Activated CD4-positive, alpha-beta T cell treated with anti-CD3 and anti-CD28 coated beads, Interleukin-2, amount 10 ng/mL, durations not matched to agents 24 days and 14 days (primary cell): ENCODE results near the gene C22orf42. TPM values are rescaled to one million over a fixed set of nuclear protein-coding genes. Genes with fewer than 3 reads are reported as not detected.
A peak's percentile ranks its signal among the peaks of the same experiment; 100 is the strongest.

Source experiments
- DNase-seq: peaks from one replicate; pipeline ENCODE4 v3.0.0; 2022
- H3K27ac Mint-ChIP-seq: one replicate; pipeline ENCODE4 v1.8.0; 2022; ENCODE audit warnings: mild to moderate bottlenecking, mixed read lengths
- H3K27me3 Mint-ChIP-seq: one replicate; pipeline ENCODE4 v1.8.0; 2022; ENCODE audit warnings: mixed read lengths
- H3K36me3 Mint-ChIP-seq: one replicate; pipeline ENCODE4 v1.8.0; 2022; ENCODE audit warnings: low read depth, mild to moderate bottlenecking, mixed read lengths
- H3K4me1 Mint-ChIP-seq: one replicate; pipeline ENCODE4 v1.8.0; 2021; ENCODE audit warnings: mixed read lengths
- H3K4me3 Mint-ChIP-seq: one replicate; pipeline ENCODE4 v1.8.0; 2022; ENCODE audit warnings: mild to moderate bottlenecking, moderate library complexity, mixed read lengths
- H3K9me3 Mint-ChIP-seq: one replicate; pipeline ENCODE4 v1.8.0; 2021; ENCODE audit warnings: mixed read lengths
- intact Hi-C: fragments of 100-400 bp; cut with micrococcal nuclease; formaldehyde crosslinking; loops from one replicate; pipeline ENCODE4 v1.15.1; 2023
- total RNA-seq: library from RNA; stranded (reverse); gene quantifications from 2 replicates; pipeline ENCODE4 v1.2.3, GENCODE V29; 2022

C22orf42 gene
- not detected in 2 replicates for total RNA-seq

GRCh38 chr22:32158712-32159533 is at the start of gene C22orf42:
Gene C22orf42 (minus strand): TSS chr22:32159303. CDS start chr22:32159215, 88 bp downstream.
- Mint-ChIP-seq H3K4me3 (no peak within 1 kb of the TSS), H3K27me3 (peaks cover 25% of the 10 kb centered on the region), H3K27ac (no peak within 1 kb of the TSS), H3K36me3 (no peaks in the 10 kb centered on the region), H3K9me3 (no peaks in the 10 kb centered on the region), H3K4me1 (no peaks in the 10 kb centered on the region)
- no peak for DNase-seq
- intact Hi-C loops = no loop called here

GRCh38 chr22:32208681-32209080 is 49.6 kb upstream of the C22orf42 start:
- peaks cover 6% of the 10 kb centered on the region for H3K27me3 Mint-ChIP-seq
- H3K4me1 Mint-ChIP-seq = peaks cover 8% of the 10 kb centered on the region
- no peaks in the 10 kb centered on the region for H3K36me3 Mint-ChIP-seq
- intact Hi-C loops = loop anchor here (5.0 kb wide), 2 partner anchors 106 to 264 kb away; partner anchors contain the start of gene FBXO7
- no peak overlapping the region for H3K27ac Mint-ChIP-seq
- H3K9me3 Mint-ChIP-seq = no peaks in the 10 kb centered on the region
- H3K4me3 Mint-ChIP-seq = no peak overlapping the region
- no peak for DNase-seq

- Mint-ChIP-seq H3K4me3 (no peak overlapping the region), H3K36me3 (no peaks in the 10 kb centered on the region), H3K27me3 (peaks cover 12% of the 10 kb centered on the region), H3K4me1 (peaks cover 12% of the 10 kb centered on the region), H3K9me3 (no peaks in the 10 kb centered on the region), H3K27ac (no peak overlapping the region)
- intact Hi-C loops = loop anchor here (2.0 to 5.0 kb wide), 3 partner anchors 106 to 264 kb away; partner anchors contain the start of gene FBXO7
- DNase-seq = peak; percentile 51
Observed at GRCh38 chr22:32207971-32208480, 48.9 kb upstream of the C22orf42 start.

GRCh38 chr22:32206774-32207758 is 48.0 kb upstream of the C22orf42 start:
- Mint-ChIP-seq H3K27ac (peak overlapping the region; percentile 29), H3K27me3 (peaks cover 18% of the 10 kb centered on the region), H3K4me3 (no peak overlapping the region), H3K36me3 (no peaks in the 10 kb centered on the region), H3K9me3 (no peaks in the 10 kb centered on the region), H3K4me1 (peaks cover 15% of the 10 kb centered on the region)
- DNase-seq = peak; percentile 84
- intact Hi-C loops = loop anchor here (2.0 to 5.0 kb wide), 3 partner anchors 105 to 265 kb away; partner anchors contain the start of gene FBXO7

- no peaks in the 10 kb centered on the region for H3K36me3 Mint-ChIP-seq
- intact Hi-C loops = loop anchor here (2.0 to 5.0 kb wide), 3 partner anchors 104 to 266 kb away; partner anchors contain the start of gene FBXO7
- no peak overlapping the region for H3K4me3 Mint-ChIP-seq
- H3K27ac Mint-ChIP-seq = peak overlapping the region; percentile 29
- H3K27me3 Mint-ChIP-seq = peaks cover 19% of the 10 kb centered on the region
- H3K9me3 Mint-ChIP-seq = no peaks in the 10 kb centered on the region
- peak; percentile 59 for DNase-seq
- H3K4me1 Mint-ChIP-seq = peaks cover 19% of the 10 kb centered on the region
Observed at GRCh38 chr22:32205974-32206773, 47.1 kb upstream of the C22orf42 start.

- H3K4me3 Mint-ChIP-seq = peak within 1 kb of the TSS; percentile 68
- H3K4me1 Mint-ChIP-seq = peaks cover 24% of the 10 kb centered on the region
- no peak within 1 kb of the TSS for H3K27ac Mint-ChIP-seq
- intact Hi-C loops = loop anchor here (5.0 kb wide), 2 partner anchors 103 to 267 kb away; partner anchors contain the start of gene FBXO7
- DNase-seq = peak; percentile 67
- H3K27me3 Mint-ChIP-seq = peaks cover 19% of the 10 kb centered on the region
- H3K9me3 Mint-ChIP-seq = no peaks in the 10 kb centered on the region
- H3K36me3 Mint-ChIP-seq = no peaks in the 10 kb centered on the region
Observed at GRCh38 chr22:32204856-32205722, 46.0 kb upstream of the C22orf42 start, which contains the start of gene RFPL2. Gene RFPL2 (minus strand): TSS chr22:32205073. CDS start chr22:32202451, 2,622 bp downstream.

- intact Hi-C loops = no loop called here
- peak; percentile 61 for DNase-seq
- Mint-ChIP-seq H3K27ac (no peak overlapping the region), H3K36me3 (no peaks in the 10 kb centered on the region), H3K4me1 (peaks cover 24% of the 10 kb centered on the region), H3K4me3 (peak overlapping the region; percentile 68), H3K9me3 (no peaks in the 10 kb centered on the region), H3K27me3 (peaks cover 19% of the 10 kb centered on the region)
Observed at GRCh38 chr22:32204040-32204855, 45.1 kb upstream of the C22orf42 start.

GRCh38 chr22:32203181-32204039 is 44.3 kb upstream of the C22orf42 start:
- peaks cover 24% of the 10 kb centered on the region for H3K4me1 Mint-ChIP-seq
- H3K27me3 Mint-ChIP-seq = peaks cover 19% of the 10 kb centered on the region
- H3K4me3 Mint-ChIP-seq = peak overlapping the region; percentile 68
- no peak for DNase-seq
- H3K27ac Mint-ChIP-seq = no peak overlapping the region
- H3K9me3 Mint-ChIP-seq = no peaks in the 10 kb centered on the region
- no peaks in the 10 kb centered on the region for H3K36me3 Mint-ChIP-seq
- intact Hi-C loops = loop anchor here (2.0 kb wide), 1 partner anchor 61 kb away; no protein-coding TSS in a partner anchor

GRCh38 chr22:32202539-32203180 is 43.6 kb upstream of the C22orf42 start:
- Mint-ChIP-seq H3K27me3 (peaks cover 19% of the 10 kb centered on the region), H3K27ac (no peak overlapping the region), H3K36me3 (no peaks in the 10 kb centered on the region), H3K4me3 (peak overlapping the region; percentile 68), H3K9me3 (no peaks in the 10 kb centered on the region), H3K4me1 (peaks cover 24% of the 10 kb centered on the region)
- intact Hi-C loops = loop anchor here (2.0 kb wide), 1 partner anchor 60 kb away; no protein-coding TSS in a partner anchor
- DNase-seq = peak; percentile 77

GRCh38 chr22:32202161-32202538 is 43.0 kb upstream of the C22orf42 start:
- peak overlapping the region; percentile 68 for H3K4me3 Mint-ChIP-seq
- H3K4me1 Mint-ChIP-seq = peaks cover 24% of the 10 kb centered on the region
- intact Hi-C loops = loop anchor here (2.0 kb wide), 1 partner anchor 59 kb away; no protein-coding TSS in a partner anchor
- peak overlapping the region; percentile 49 for H3K27ac Mint-ChIP-seq
- no peaks in the 10 kb centered on the region for H3K36me3 Mint-ChIP-seq
- H3K27me3 Mint-ChIP-seq = peaks cover 19% of the 10 kb centered on the region
- H3K9me3 Mint-ChIP-seq = no peaks in the 10 kb centered on the region
- DNase-seq = no peak
